Karpas-422 (cell line): Measurements from ENCODE around the gene LYPLAL1. TPM values are rescaled to one million over a fixed set of nuclear protein-coding genes. Genes with fewer than 3 reads are reported as not detected.
A peak's percentile ranks its signal among the peaks of the same experiment; 100 is the strongest.
"Not testable (repeated sequence)": the region's sequence is repeated elsewhere in the genome, so short reads cannot be mapped to it uniquely, and the experiment has no call there.

ENCODE experiments used
- DNase-seq: peaks from one replicate; pipeline ENCODE4 v3.0.0-alpha.2; 2015
- H2AFZ ChIP-seq: fragments of 200-600 bp; sonication (generic); 2 replicates; pipeline ENCODE4 v1.6.1; 2014; ENCODE audit warnings: antibody characterized with exemption, low read length, mixed read lengths
- H3K27ac ChIP-seq: fragments of 200-600 bp; sonication (generic); 2 replicates; pipeline ENCODE4 v1.5.1; 2014; ENCODE audit warnings: mild to moderate bottlenecking, low read length, moderate library complexity
- H3K27me3 ChIP-seq: fragments of 200-600 bp; sonication (generic); 2 replicates; pipeline ENCODE4 v1.6.1; 2014; ENCODE audit warnings: low read length, mixed read lengths
- H3K36me3 ChIP-seq: fragments of 200-600 bp; sonication (generic); 2 replicates; pipeline ENCODE4 v1.6.1; 2014; ENCODE audit warnings: low read length, mixed read lengths; ENCODE audit not compliant: insufficient read depth
- H3K4me1 ChIP-seq: fragments of 200-600 bp; sonication (generic); 2 replicates; pipeline ENCODE4 v1.6.1; 2014; ENCODE audit warnings: mild to moderate bottlenecking, low read length, mixed read lengths
- H3K4me2 ChIP-seq: fragments of 200-600 bp; sonication (generic); 2 replicates; pipeline ENCODE4 v1.6.1; 2014; ENCODE audit warnings: low read length, low read depth, mild to moderate bottlenecking; ENCODE audit not compliant: poor library complexity, severe bottlenecking
- H3K4me3 ChIP-seq: fragments of 200-600 bp; sonication (generic); 2 replicates; pipeline ENCODE4 v1.5.1; 2014; ENCODE audit warnings: mild to moderate bottlenecking, antibody characterized with exemption, low read length, mixed read lengths
- H3K79me2 ChIP-seq: fragments of 200-600 bp; sonication (generic); 2 replicates; pipeline ENCODE4 v1.6.1; 2014; ENCODE audit warnings: mild to moderate bottlenecking, low read length, mixed read lengths
- H3K9ac ChIP-seq: fragments of 200-600 bp; sonication (generic); 2 replicates; pipeline ENCODE4 v1.6.0; 2014; ENCODE audit warnings: low read length
- H3K9me2 ChIP-seq: fragments of 200-600 bp; sonication (generic), shearing (Covaris generic); replicated peaks from 2 replicates; pipeline ENCODE4 v1.6.0; 2014; ENCODE audit warnings: mild to moderate bottlenecking, low read length, moderate library complexity; ENCODE audit not compliant: insufficient read depth
- H3K9me3 ChIP-seq: fragments of 300-700, 200-600 bp; sonication (generic); 2 replicates; pipeline ENCODE4 v1.6.1; 2014; ENCODE audit warnings: low read length, mixed read lengths
- H4K20me1 ChIP-seq: fragments of 200-600 bp; sonication (generic); 2 replicates; pipeline ENCODE4 v1.6.1; 2014; ENCODE audit warnings: mild to moderate bottlenecking, antibody characterized with exemption, low read length, low read depth; ENCODE audit not compliant: insufficient read depth
- total RNA-seq: library from RNA; depleted of rRNA; stranded (reverse); fragments of >200 nt; shearing (Covaris generic); gene quantifications from 2 replicates; pipeline ENCODE4 v1.2.3, GENCODE V29; 2014; ENCODE audit warnings: low replicate concordance

The LYPLAL1 gene
- total RNA-seq, 1 experiment from 2014 or later: 85.1 TPM

- peaks cover 63% of the 10 kb centered on the region for H3K36me3 ChIP-seq
- no peak overlapping the region for H3K9ac ChIP-seq
- peaks cover 78% of the 10 kb centered on the region for H3K79me2 ChIP-seq
- H3K4me3 ChIP-seq: no peak overlapping the region; the same call in 1 of the 2 replicates
- H4K20me1 ChIP-seq: no peaks in the 10 kb centered on the region
- no peaks in the 10 kb centered on the region for H3K9me3 ChIP-seq
- H3K4me2 ChIP-seq: no peak overlapping the region
- no peak for DNase-seq
- no peaks in the 10 kb centered on the region for H3K27me3 ChIP-seq
- peaks cover 60% of the 10 kb centered on the region for H3K4me1 ChIP-seq
- no peak overlapping the region for H2AFZ ChIP-seq
- H3K27ac ChIP-seq: peak overlapping the region; percentile 99
- H3K9me2 ChIP-seq: no peaks in the 10 kb centered on the region; the same call in 1 of the 2 replicates
These were observed 10.7 kb downstream of the LYPLAL1 start for GRCh38 chr1:219184337-219184736.

- H3K9me3 ChIP-seq: no peaks in the 10 kb centered on the region
- H3K4me3 ChIP-seq: peak overlapping the region; percentile 20; the same call in 1 of the 2 replicates
- H3K36me3 ChIP-seq: peaks cover 54% of the 10 kb centered on the region
- no peak overlapping the region for H2AFZ ChIP-seq
- peaks cover 75% of the 10 kb centered on the region for H3K79me2 ChIP-seq
- H3K4me2 ChIP-seq: peak overlapping the region; percentile 96
- DNase-seq: peak; percentile 60
- H3K27me3 ChIP-seq: no peaks in the 10 kb centered on the region
- peak overlapping the region; percentile 99 for H3K27ac ChIP-seq
- H3K4me1 ChIP-seq: peaks cover 72% of the 10 kb centered on the region
- no peaks in the 10 kb centered on the region for H4K20me1 ChIP-seq
- no peaks in the 10 kb centered on the region; the same call in 1 of the 2 replicates for H3K9me2 ChIP-seq
- H3K9ac ChIP-seq: peak overlapping the region; percentile 42; the same call in 1 of the 2 replicates
These were observed 11.9 kb downstream of the LYPLAL1 start for GRCh38 chr1:219185486-219186117.

- Histone ChIP-seq H3K79me2 (peaks cover 77% of the 10 kb centered on the region), H3K4me1 (peaks cover 85% of the 10 kb centered on the region), H3K9me2 (no peaks in the 10 kb centered on the region), H4K20me1 (no peaks in the 10 kb centered on the region), H3K4me3 (peak overlapping the region; percentile 51), H2AFZ (no peak overlapping the region), H3K9me3 (no peaks in the 10 kb centered on the region), H3K9ac (peak overlapping the region; percentile 65), H3K27ac (peak overlapping the region; percentile 99), H3K27me3 (no peaks in the 10 kb centered on the region), H3K4me2 (peak overlapping the region; percentile 96), H3K36me3 (peaks cover 53% of the 10 kb centered on the region)
- DNase-seq: peak; percentile 95
These were observed 14.7 kb downstream of the LYPLAL1 start for GRCh38 chr1:219188331-219188803.

- Histone ChIP-seq H2AFZ (no peak overlapping the region), H3K9me2 (no peaks in the 10 kb centered on the region), H3K27ac (peak overlapping the region; percentile 99), H3K79me2 (peaks cover 77% of the 10 kb centered on the region), H3K9ac (peak overlapping the region; percentile 60), H3K4me2 (peak overlapping the region; percentile 96), H4K20me1 (no peaks in the 10 kb centered on the region), H3K4me3 (peak overlapping the region; percentile 51), H3K9me3 (no peaks in the 10 kb centered on the region), H3K27me3 (no peaks in the 10 kb centered on the region), H3K36me3 (peaks cover 53% of the 10 kb centered on the region), H3K4me1 (peaks cover 84% of the 10 kb centered on the region)
- peak; percentile 88 for DNase-seq
These were observed 15.5 kb downstream of the LYPLAL1 start for GRCh38 chr1:219189021-219189824.

GRCh38 chr1:219189952-219190351 is 16.3 kb downstream of the LYPLAL1 start:
- H3K4me2 ChIP-seq: peak overlapping the region; percentile 96
- H3K9me2 ChIP-seq: no peaks in the 10 kb centered on the region
- H3K4me3 ChIP-seq: peak overlapping the region; percentile 51; the same call in 1 of the 2 replicates
- H3K36me3 ChIP-seq: peaks cover 53% of the 10 kb centered on the region
- H2AFZ ChIP-seq: no peak overlapping the region
- DNase-seq: peak; percentile 73
- H3K9ac ChIP-seq: peak overlapping the region; percentile 60
- H4K20me1 ChIP-seq: no peaks in the 10 kb centered on the region
- no peaks in the 10 kb centered on the region for H3K27me3 ChIP-seq
- H3K27ac ChIP-seq: peak overlapping the region; percentile 99
- H3K9me3 ChIP-seq: no peaks in the 10 kb centered on the region
- H3K79me2 ChIP-seq: peaks cover 77% of the 10 kb centered on the region
- peaks cover 78% of the 10 kb centered on the region for H3K4me1 ChIP-seq

GRCh38 chr1:219190605-219191004 is 16.9 kb downstream of the LYPLAL1 start:
- Histone ChIP-seq H3K79me2 (peaks cover 76% of the 10 kb centered on the region), H3K27me3 (no peaks in the 10 kb centered on the region), H3K4me1 (peaks cover 71% of the 10 kb centered on the region), H3K4me3 (no peak overlapping the region), H3K9me2 (no peaks in the 10 kb centered on the region), H3K27ac (peak overlapping the region; percentile 99), H4K20me1 (no peaks in the 10 kb centered on the region), H3K36me3 (peaks cover 53% of the 10 kb centered on the region), H3K4me2 (peak overlapping the region; percentile 96), H3K9ac (no peak overlapping the region), H3K9me3 (no peaks in the 10 kb centered on the region), H2AFZ (no peak overlapping the region)
- DNase-seq: no peak

GRCh38 chr1:219195833-219196232 is 22.2 kb downstream of the LYPLAL1 start:
- H3K27ac ChIP-seq, H2AFZ ChIP-seq, DNase-seq, H3K4me2 ChIP-seq, H3K4me3 ChIP-seq, H3K9ac ChIP-seq, H3K27me3 ChIP-seq, H3K9me2 ChIP-seq, H4K20me1 ChIP-seq, H3K9me3 ChIP-seq: not testable (repeated sequence)
- Histone ChIP-seq H3K36me3 (peaks cover 61% of the 10 kb centered on the region), H3K4me1 (peaks cover 19% of the 10 kb centered on the region), H3K79me2 (peaks cover 83% of the 10 kb centered on the region)

DNA sequence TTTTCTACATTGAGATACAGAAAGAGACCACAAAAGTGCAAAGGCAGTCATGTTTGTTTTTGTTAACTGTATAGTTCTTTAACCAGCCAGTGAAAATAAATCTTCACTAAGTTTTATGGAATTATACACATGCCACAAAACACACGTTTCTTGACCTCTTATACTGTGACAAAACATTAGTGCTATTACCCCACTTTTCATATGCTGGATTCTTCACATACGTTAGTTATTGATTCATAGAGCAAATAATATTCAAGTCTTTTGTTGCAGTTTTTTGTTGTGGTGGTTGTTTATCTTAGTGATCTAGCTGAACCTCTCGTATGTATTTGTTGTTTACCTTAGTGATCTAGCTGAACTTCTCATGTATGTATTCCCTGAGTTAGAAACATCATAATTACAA is 28.0 kb downstream of the LYPLAL1 start:
- H3K36me3 ChIP-seq: peaks cover 11% of the 10 kb centered on the region; the same call in 1 of the 2 replicates
- no peaks in the 10 kb centered on the region for H4K20me1 ChIP-seq
- peaks cover 14% of the 10 kb centered on the region for H3K4me1 ChIP-seq
- no peaks in the 10 kb centered on the region for H3K27me3 ChIP-seq
- H3K9me2 ChIP-seq: no peaks in the 10 kb centered on the region
- no peak for DNase-seq
- no peak overlapping the region for H3K9ac ChIP-seq
- peaks cover 79% of the 10 kb centered on the region for H3K79me2 ChIP-seq
- no peak overlapping the region for H3K27ac ChIP-seq
- no peak overlapping the region for H2AFZ ChIP-seq
- H3K4me3 ChIP-seq: no peak overlapping the region
- no peaks in the 10 kb centered on the region for H3K9me3 ChIP-seq
- H3K4me2 ChIP-seq: no peak overlapping the region
